GM19023 (cell line): ENCODE data around the gene HIVEP3.

Experiments used
- ATAC-seq: cut with Tn5 transposase; IDR thresholded peaks from one replicate; pipeline ENCODE4 v1.9.1; 2021; ENCODE audit warnings: mild to moderate bottlenecking, moderate library complexity; ENCODE audit not compliant: unreplicated experiment

HIVEP3 gene

GRCh38 chr1:41850029-41850428, 68.7 kb downstream of the HIVEP3 start:
- no peak for ATAC-seq

- ATAC-seq: no peak
Observed at GRCh38 chr1:41849211-41849759, 69.4 kb downstream of the HIVEP3 start.

DNA sequence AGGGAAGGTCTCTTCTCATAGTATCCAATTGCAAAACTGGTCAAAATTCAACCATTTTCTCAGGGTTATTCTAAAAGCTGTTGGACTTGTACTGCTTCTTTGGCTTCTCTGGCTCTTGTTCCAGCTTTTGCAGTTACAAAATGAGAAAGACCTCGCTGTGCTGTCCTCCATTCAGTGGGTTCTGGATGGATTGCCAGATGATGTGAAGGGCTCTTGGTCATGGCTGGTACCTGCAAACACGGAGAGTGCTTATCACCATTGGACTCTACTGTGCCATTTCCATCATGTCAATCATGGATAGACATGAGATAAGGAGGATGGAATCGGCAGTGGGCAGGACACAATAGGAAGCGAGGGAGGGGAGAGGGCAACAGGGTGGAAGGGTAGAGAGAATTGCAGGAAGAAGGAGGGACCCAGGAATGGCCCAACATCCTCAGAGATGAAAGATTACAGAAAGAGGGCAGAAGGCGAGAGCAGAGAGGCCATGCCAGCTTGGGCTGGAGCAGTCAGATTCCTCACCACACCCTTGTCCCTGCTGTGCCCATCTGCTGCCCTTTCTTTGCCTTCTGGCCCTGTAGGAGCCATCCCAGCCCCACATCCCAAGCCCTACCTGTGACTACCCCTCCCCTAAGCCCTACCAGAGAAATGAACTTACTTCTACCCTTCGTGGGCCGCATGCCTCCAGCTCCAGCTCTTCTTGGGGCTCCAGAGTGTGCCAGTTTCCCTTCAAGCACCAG, 70.3 kb downstream of the HIVEP3 start:
- ATAC-seq: no peak

DNA sequence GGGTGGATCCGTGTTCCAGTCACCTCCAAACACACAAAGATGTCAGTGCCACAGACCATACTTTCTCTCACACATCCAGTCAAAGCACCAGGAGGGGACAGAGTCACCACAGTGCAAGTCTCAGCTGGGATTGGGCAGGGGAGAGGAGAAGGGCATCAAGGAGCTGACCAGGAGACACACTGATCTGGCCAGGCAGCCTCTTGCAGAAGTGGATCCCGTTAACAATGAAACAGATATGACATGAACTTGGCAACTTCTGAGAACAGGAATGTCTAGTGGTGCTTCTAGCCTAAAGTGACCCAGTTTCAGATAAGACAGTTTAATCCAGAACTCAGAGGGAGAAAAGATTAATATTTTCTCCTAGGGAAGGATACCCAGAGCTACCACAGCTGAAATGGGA, 71.0 kb downstream of the HIVEP3 start:
- no peak for ATAC-seq

DNA sequence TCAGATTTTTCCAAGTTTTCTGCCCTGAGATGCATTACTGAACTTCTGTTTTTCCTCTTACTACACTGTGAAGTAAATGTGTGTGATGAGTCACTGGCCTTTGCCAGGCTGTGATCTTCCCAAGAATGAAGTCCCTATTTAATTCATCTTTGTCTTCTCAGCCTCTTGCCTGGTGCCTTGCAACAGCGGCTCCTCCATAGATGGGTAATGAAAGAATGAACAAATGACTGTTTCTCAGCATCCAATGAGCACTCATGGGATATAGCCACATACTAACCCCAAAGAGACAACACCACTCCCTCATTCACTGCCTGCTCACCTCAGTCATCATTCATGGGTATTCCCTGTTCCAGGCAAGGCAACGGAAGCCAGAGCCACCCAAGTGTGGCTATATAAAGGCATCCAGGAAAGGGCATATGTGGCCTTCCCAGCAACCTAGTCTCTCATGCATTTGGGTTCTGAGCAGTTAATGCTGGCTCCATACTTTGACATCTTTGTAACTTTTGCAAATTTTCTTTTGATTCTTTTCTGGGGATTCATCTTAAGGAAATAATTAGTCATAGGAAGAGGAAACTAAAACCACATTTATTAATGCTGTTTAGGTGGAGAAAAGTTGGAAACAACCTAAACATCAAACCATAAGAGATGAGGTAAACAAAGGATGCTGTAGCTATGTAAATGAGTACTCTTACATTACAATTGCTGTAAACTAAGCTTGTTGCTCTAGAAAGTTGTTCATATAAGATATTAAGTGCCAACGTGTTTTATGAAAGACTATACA, 71.9 kb downstream of the HIVEP3 start:
- ATAC-seq: no peak

DNA sequence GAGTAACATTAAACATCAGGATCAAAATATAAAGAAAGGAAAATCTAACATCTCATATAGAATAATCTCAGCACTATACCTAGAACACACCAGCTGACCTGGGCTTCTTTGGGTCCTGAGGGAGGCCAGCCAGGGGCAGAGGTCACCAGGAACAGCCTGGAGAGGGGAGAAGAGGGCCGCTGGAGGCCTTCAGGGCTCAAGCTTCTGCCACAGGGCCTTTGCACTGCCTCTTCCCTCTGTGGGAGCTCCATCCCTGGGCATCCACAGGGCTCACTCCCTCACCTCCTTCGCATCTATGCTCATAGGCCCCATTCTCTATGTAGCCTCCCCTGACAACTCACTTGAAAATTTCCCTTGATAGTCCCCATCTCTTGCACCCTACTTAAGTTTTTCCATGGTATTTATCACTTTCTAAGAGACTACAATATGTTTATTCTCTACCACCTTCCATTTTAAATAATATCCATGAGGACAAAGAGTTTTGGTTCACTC, 73.9 kb downstream of the HIVEP3 start:
- ATAC-seq: no peak

DNA sequence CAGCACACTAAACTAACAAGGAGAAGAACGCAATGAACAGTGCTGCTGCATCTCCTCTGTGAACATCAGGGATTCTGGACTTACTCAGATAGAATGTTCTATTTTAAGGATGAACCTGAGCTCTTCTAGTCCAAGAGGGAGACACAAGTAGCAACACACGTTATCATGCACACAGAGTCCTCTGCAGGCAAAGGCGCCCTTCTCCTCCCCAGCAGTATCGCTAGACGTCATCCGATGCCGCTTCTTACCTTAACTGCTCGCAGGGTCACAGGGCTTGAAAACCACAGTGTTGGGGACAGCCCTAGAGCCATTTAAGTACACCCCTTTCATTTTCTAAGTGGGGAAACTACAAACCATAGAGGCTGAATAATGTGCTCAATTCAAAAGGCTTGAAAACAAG, 74.5 kb downstream of the HIVEP3 start:
- ATAC-seq: no peak

DNA sequence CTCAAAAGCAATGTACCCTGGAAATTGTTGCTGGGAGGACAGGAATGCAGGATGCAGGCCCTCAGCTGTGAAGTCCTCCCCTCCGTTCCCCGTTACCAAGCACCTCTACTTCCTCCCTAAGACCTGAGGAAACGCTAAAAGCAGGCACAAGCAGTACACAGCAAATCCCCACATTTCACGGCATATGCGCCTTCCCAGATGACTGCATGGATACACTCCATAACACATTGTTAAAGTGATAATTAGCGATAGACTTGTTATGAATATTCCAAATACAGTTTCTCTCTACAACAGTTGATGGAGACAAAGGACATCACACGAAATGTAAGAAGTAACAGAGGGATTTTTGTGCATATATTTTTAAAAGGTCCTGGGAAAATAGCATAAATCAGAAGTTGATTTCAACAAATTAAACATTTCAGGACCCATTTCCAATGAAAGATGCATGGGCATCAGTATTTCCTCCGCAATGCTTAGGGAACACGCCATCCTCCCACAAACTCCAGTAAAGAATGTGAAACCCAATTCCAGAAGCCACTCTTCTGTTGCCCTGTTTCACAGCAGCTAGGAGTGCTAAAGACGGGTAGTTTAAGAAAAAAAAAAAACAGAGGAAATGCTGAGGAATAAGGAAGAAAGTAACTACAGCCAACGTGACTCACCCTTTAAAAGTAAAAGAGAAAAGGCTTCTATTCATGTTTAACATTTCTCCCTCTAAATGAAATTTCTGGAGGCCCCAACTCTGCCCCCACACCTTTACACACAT, 75.5 kb downstream of the HIVEP3 start:
- ATAC-seq: no peak

- no peak for ATAC-seq
Observed at GRCh38 chr1:41842326-41842725, 76.4 kb downstream of the HIVEP3 start.

GRCh38 chr1:41840592-41841246, 78.0 kb downstream of the HIVEP3 start:
- no peak for ATAC-seq

- ATAC-seq: no peak
Observed at GRCh38 chr1:41838266-41838665, 80.5 kb downstream of the HIVEP3 start.

DNA sequence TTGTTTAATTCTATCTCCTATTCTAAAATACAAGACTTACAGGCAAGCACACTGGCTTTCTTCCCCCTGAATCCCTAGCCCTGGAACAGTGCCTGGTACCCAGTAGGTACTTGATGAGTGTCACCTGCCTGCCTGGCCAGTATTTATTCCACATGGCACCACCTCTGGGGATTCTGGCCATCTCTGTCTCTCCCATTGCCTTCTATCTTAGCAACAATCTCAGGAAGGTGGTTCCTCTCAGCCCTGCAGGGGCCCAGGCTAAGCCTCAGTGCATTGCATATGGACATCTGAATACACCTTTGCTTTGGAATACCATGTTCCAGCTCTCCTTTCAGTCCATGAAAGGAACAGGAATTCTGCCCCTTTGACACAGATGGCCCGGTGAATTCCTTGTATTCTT, 81.0 kb downstream of the HIVEP3 start:
- no peak for ATAC-seq

DNA sequence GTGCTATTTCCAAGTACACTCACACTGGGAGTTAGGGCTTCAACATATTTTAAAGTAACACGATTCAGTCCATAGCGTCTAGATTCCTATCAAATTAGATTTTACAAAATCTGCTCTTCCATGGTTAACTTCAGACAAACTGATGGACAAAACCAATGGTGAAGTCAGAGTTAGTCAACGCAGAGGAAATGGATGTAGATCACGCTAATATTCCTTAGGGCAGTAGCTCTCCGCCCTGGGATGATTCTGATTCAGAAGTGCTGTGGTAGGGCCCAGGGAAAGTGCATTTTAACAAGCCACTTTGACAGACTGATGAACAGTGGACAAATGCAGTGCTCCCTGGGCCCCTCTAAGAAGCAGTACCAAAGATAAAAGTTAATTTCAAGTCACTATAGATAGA, 83.2 kb downstream of the HIVEP3 start:
- ATAC-seq: no peak

DNA sequence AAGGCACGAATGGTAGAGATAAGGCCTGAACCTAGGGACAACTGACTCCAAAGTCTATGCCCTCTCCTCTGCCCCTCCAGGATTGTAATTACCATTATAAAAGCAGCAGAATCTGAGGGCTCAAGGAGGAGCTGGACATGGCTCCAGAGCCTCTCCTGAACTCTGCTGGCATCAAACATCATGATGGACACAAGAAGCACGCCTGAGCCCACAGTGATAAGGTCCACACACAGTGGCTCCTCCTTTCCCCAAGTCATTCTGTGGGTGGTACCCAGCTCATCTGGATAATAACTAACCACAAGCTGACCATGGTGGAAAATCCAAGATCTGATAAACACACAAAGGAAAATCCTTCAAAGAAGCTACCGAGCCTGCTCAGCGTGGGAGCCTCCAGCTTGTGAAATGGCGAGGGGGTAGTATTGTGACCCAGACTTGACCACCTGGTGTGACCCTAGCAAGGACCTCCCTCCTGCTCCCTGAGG, 85.2 kb downstream of the HIVEP3 start:
- no peak for ATAC-seq

GRCh38 chr1:41830726-41831125, 88.0 kb downstream of the HIVEP3 start:
- no peak for ATAC-seq

DNA sequence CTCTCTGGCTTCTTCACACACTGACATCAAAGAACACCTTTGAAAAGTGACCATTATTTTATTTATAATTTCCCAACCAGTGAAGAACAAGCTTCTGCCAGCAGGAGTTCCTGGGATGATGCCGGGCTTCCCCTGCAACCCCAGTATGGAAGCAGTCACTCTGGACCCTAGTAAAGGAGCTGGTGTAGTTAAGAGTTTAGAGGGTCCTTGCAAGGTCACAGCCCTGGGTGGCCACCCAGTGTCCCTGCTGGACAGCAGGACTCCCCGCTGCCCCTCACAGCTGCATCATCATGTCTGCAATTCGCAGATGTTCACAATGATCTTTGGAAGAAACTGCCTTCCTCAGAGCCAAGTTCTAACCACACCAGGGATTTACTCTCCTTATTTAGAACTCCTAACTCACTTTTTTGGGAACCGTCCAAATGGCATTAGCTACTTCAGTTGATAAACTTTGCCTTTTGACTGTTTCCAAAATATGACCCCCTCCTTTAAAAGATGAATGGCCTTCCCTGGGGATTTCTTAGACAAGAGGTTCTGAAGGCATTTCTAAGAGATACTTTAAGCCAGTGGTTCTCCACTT, 90.6 kb downstream of the HIVEP3 start:
- ATAC-seq: no peak

DNA sequence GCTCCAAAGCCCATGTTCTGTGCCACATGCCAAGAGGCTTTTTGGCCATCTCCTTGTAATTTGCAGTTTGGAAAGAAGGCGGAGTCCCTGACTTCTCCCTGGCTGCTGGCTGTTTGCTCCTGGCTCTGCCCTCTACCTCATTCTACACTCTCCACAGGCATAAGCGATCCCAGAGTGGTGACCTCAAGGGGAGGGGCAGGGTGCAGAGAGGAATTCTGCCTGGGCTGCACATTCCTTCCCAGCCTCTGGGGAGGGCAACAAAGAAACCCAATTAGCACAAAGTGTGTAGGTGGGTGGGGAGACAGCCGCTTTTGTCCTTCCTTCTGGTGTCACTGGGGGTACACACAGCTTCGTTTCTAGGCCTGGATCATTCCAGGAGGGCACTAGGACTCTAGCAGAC, 95.3 kb downstream of the HIVEP3 start:
- ATAC-seq: no peak

GRCh38 chr1:41822866-41823265, 95.9 kb downstream of the HIVEP3 start:
- no peak for ATAC-seq

GRCh38 chr1:41819843-41820242, 98.9 kb downstream of the HIVEP3 start:
- ATAC-seq: no peak

- no peak for ATAC-seq
Observed at GRCh38 chr1:41819069-41819468, 99.7 kb downstream of the HIVEP3 start.
